Astrocyte (in vitro differentiated cells and primary cell): ENCODE results near the gene FAM171A2. TPM values are rescaled to one million over a fixed set of nuclear protein-coding genes. Genes with fewer than 3 reads are reported as not detected.

ENCODE experiments used
- DNase-seq: peaks from one replicate; pipeline ENCODE4 v3.0.0-alpha.2; 2010; ENCODE audit warnings: low read depth
- FAIRE-seq: peaks from 2 replicates; lab custom pipeline; 2011; peaks lifted over from hg19 to GRCh38; lab: Jason Lieb, UNC
- H2AFZ ChIP-seq: 2 replicates; pipeline ENCODE4 v1.6.0; 2012; ENCODE audit warnings: low read depth, low read length, inconsistent platforms
- H3K27ac ChIP-seq: 2 replicates; pipeline ENCODE4 v1.5.1; 2011; ENCODE audit warnings: low read depth, low read length, inconsistent platforms
- H3K27me3 ChIP-seq: 2 replicates; pipeline ENCODE4 v1.6.0; 2011; ENCODE audit warnings: low read length, inconsistent platforms; ENCODE audit not compliant: insufficient read depth
- H3K36me3 ChIP-seq: 2 replicates; pipeline ENCODE4 v1.5.1; 2011; ENCODE audit warnings: low read length, inconsistent platforms; ENCODE audit not compliant: insufficient read depth
- H3K4me1 ChIP-seq: 2 replicates; pipeline ENCODE4 v1.5.1; 2011; ENCODE audit warnings: low read length, inconsistent platforms; ENCODE audit not compliant: insufficient read depth
- H3K4me2 ChIP-seq: 2 replicates; pipeline ENCODE4 v1.6.0; 2012; ENCODE audit warnings: low read length, inconsistent platforms
- H3K4me3 ChIP-seq: 2 replicates; pipeline ENCODE4 v1.5.1; 2011; ENCODE audit warnings: low read depth, mild to moderate bottlenecking, low read length, inconsistent platforms; ENCODE audit not compliant: insufficient read depth
- H3K79me2 ChIP-seq: 2 replicates; pipeline ENCODE4 v1.6.0; 2012; ENCODE audit warnings: mild to moderate bottlenecking, low read length, inconsistent platforms; ENCODE audit not compliant: insufficient read depth
- H3K9ac ChIP-seq: 2 replicates; pipeline ENCODE4 v1.6.0; 2012; ENCODE audit warnings: mild to moderate bottlenecking, low read length, inconsistent platforms
- H3K9me3 ChIP-seq: 2 replicates; pipeline ENCODE4 v1.5.1; 2012; ENCODE audit warnings: low read depth, mild to moderate bottlenecking, low read length, inconsistent platforms; ENCODE audit not compliant: insufficient read depth
- H4K20me1 ChIP-seq: 2 replicates; pipeline ENCODE4 v1.6.0; 2012; ENCODE audit warnings: low read length, inconsistent platforms; ENCODE audit not compliant: insufficient read depth
- H3K27ac Mint-ChIP-seq: one replicate; pipeline ENCODE4 v1.8.0; 2021; ENCODE audit warnings: mild to moderate bottlenecking, mixed read lengths; ENCODE audit not compliant: unreplicated experiment
- H3K27me3 Mint-ChIP-seq: one replicate; pipeline ENCODE4 v1.8.0; 2021; ENCODE audit warnings: low read depth, mixed read lengths; ENCODE audit not compliant: unreplicated experiment
- H3K36me3 Mint-ChIP-seq: one replicate; pipeline ENCODE4 v1.8.0; 2021; ENCODE audit warnings: low read depth, mixed read lengths; ENCODE audit not compliant: unreplicated experiment
- H3K4me1 Mint-ChIP-seq: one replicate; pipeline ENCODE4 v1.8.0; 2021; ENCODE audit warnings: low read depth, mixed read lengths; ENCODE audit not compliant: unreplicated experiment
- H3K4me3 Mint-ChIP-seq: one replicate; pipeline ENCODE4 v1.8.0; 2021; ENCODE audit warnings: mild to moderate bottlenecking, moderate library complexity, mixed read lengths; ENCODE audit not compliant: unreplicated experiment
- H3K9me3 Mint-ChIP-seq: one replicate; pipeline ENCODE4 v1.8.0; 2021; ENCODE audit warnings: mild to moderate bottlenecking, mixed read lengths; ENCODE audit not compliant: unreplicated experiment
- EZH2 ChIP-seq: IDR thresholded peaks from 2 replicates; pipeline ENCODE4 v1.6.1; 2012; ENCODE audit warnings: mild to moderate bottlenecking, low read length, inconsistent platforms; ENCODE audit not compliant: insufficient read depth
- total RNA-seq: library from RNA; stranded (reverse); gene quantifications from 2 replicates; pipeline ENCODE4 v1.2.1, GENCODE V29; 2021
- TF ChIP-seq, protein P1 (sequence below): IDR thresholded peaks from 2 replicates; pipeline ENCODE4 v1.5.1; 2011; ENCODE audit warnings: low read depth, mild to moderate bottlenecking, inconsistent platforms, low read length, moderate library complexity; ENCODE audit not compliant: insufficient read depth

The FAM171A2 gene
- total RNA-seq, 1 donor from 2014 or later, result 18.2 TPM

DNA sequence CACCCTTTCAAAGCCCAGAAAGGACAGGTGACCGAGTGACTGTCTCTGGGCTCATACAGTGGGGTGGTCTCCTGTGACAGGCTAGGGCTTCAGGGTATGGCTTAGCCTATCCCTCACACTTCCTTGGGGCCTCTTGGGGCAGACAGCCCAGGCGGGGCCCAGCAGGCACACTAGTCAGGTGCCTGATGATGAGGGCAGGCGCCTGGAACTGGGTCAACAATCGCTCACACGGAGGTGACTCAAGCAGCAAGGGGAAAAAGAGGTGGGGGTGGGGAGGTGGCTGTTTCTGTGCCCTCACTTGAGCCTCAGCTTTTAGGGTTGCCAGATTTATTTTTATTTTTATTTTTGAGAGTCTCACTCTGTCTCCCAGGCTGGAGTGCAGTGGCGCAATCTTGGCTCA, 25.0 kb downstream of the FAM171A2 start:
- FAIRE-seq (no peak), DNase-seq (no peak)
- no peak overlapping the region for H2AFZ ChIP-seq
- peaks cover 5% of the 10 kb centered on the region for H3K27me3 ChIP-seq
- H3K9me3 Mint-ChIP-seq, result no peaks in the 10 kb centered on the region
- no peak overlapping the region for H3K27ac Mint-ChIP-seq
- TF ChIP-seq, protein P1, sequence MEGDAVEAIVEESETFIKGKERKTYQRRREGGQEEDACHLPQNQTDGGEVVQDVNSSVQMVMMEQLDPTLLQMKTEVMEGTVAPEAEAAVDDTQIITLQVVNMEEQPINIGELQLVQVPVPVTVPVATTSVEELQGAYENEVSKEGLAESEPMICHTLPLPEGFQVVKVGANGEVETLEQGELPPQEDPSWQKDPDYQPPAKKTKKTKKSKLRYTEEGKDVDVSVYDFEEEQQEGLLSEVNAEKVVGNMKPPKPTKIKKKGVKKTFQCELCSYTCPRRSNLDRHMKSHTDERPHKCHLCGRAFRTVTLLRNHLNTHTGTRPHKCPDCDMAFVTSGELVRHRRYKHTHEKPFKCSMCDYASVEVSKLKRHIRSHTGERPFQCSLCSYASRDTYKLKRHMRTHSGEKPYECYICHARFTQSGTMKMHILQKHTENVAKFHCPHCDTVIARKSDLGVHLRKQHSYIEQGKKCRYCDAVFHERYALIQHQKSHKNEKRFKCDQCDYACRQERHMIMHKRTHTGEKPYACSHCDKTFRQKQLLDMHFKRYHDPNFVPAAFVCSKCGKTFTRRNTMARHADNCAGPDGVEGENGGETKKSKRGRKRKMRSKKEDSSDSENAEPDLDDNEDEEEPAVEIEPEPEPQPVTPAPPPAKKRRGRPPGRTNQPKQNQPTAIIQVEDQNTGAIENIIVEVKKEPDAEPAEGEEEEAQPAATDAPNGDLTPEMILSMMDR, result no peak
- no peak for TF ChIP-seq EZH2
- no peaks in the 10 kb centered on the region for H3K9me3 ChIP-seq
- H3K4me1 ChIP-seq, result no peaks in the 10 kb centered on the region
- H3K4me1 Mint-ChIP-seq, result no peaks in the 10 kb centered on the region
- no peaks in the 10 kb centered on the region for H3K36me3 ChIP-seq
- no peak overlapping the region for H3K27ac ChIP-seq
- H3K27me3 Mint-ChIP-seq, result peaks cover 33% of the 10 kb centered on the region
- no peaks in the 10 kb centered on the region for H3K79me2 ChIP-seq
- H3K36me3 Mint-ChIP-seq, result no peaks in the 10 kb centered on the region
- H3K9ac ChIP-seq, result no peak overlapping the region
- no peak overlapping the region for H3K4me3 Mint-ChIP-seq
- H3K4me2 ChIP-seq, result no peak overlapping the region
- no peaks in the 10 kb centered on the region for H4K20me1 ChIP-seq
- H3K4me3 ChIP-seq, result no peak overlapping the region

GRCh38 chr17:44335968-44336367, 27.7 kb downstream of the FAM171A2 start:
- H2AFZ ChIP-seq, result no peak overlapping the region
- no peaks in the 10 kb centered on the region for H4K20me1 ChIP-seq
- no peak overlapping the region for H3K4me2 ChIP-seq
- DNase-seq (no peak), FAIRE-seq (no peak)
- peaks cover 3% of the 10 kb centered on the region for H3K27me3 ChIP-seq
- H3K4me1 ChIP-seq, result no peaks in the 10 kb centered on the region
- TF ChIP-seq, protein P1, result no peak
- TF ChIP-seq EZH2, result no peak
- Mint-ChIP-seq H3K4me1 (no peaks in the 10 kb centered on the region), H3K27ac (no peak overlapping the region), H3K4me3 (no peak overlapping the region), H3K9me3 (no peaks in the 10 kb centered on the region), H3K27me3 (peaks cover 20% of the 10 kb centered on the region), H3K36me3 (no peaks in the 10 kb centered on the region)
- no peak overlapping the region for H3K4me3 ChIP-seq
- no peaks in the 10 kb centered on the region for H3K9me3 ChIP-seq
- H3K79me2 ChIP-seq, result no peaks in the 10 kb centered on the region
- H3K36me3 ChIP-seq, result no peaks in the 10 kb centered on the region
- no peak overlapping the region for H3K27ac ChIP-seq
- no peak overlapping the region for H3K9ac ChIP-seq

- Mint-ChIP-seq H3K36me3 (no peaks in the 10 kb centered on the region), H3K9me3 (no peaks in the 10 kb centered on the region), H3K4me1 (no peaks in the 10 kb centered on the region), H3K27ac (no peak overlapping the region), H3K4me3 (no peak overlapping the region), H3K27me3 (peaks cover 18% of the 10 kb centered on the region)
- Histone ChIP-seq H3K79me2 (no peaks in the 10 kb centered on the region), H3K4me2 (no peak overlapping the region), H2AFZ (no peak overlapping the region), H3K4me3 (no peak overlapping the region), H4K20me1 (no peaks in the 10 kb centered on the region), H3K27me3 (peaks cover 3% of the 10 kb centered on the region), H3K4me1 (no peaks in the 10 kb centered on the region), H3K27ac (no peak overlapping the region), H3K36me3 (no peaks in the 10 kb centered on the region), H3K9me3 (no peaks in the 10 kb centered on the region), H3K9ac (no peak overlapping the region)
- no peak for DNase-seq
- no peak for TF ChIP-seq EZH2
- TF ChIP-seq, protein P1, result no peak
- no peak for FAIRE-seq
Observed at GRCh38 chr17:44335564-44335963, 28.1 kb downstream of the FAM171A2 start.
